ENCODE measurements around the gene SPINK13.

DNA sequence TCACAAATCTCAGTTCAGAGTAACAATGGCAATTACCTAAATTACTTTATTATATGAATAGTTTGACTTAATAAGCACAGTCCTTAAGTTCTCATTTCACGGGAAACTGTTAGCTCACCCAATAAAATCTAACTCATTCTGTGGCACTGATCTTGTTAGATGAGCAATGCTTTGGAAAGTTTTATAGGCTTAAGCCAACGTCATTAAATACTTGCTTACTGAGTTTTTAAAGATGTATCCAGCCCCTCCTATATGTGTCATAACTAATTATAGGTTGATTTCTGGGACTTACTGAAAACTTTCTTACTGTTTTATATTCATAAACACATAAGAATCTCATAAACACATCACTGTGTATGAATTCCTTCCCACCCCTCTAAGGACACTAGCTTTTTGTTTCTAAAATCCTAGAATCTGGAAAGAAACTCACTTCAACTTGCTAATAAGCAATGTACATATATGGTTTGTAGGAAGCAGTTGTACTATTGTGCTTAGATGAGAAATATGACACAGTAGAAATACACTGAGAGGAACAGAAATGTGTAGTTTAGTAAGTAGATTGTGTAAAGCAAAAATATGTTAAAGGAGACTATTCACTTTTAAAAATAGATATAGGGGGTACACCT lies 44.4 kb upstream of the SPINK13 start:
- TF ChIP-seq EZH2 (IDR thresholded peaks at IDR 0.05; ENCODE audit: insufficient read depth, poor library complexity, severe bottlenecking) (no peak), EZH2phosphoT487 (IDR thresholded peaks at IDR 0.05; ENCODE audit: insufficient read depth, low read depth) (no peak)

Measured in GM23248 (cell line).